ENCODE data around the gene EEF2K.
A peak's percentile ranks its signal among the peaks of the same experiment; 100 is the strongest.

The EEF2K gene

GRCh38 chr16:22322741-22323140 is 116.7 kb downstream of the EEF2K start:
- no peak for TF ChIP-seq CTCF (IDR thresholded peaks at IDR 0.05)
- Mint-ChIP-seq H3K4me1 (no peaks in the 10 kb centered on the region), H3K27me3 (ENCODE audit: low read depth, poor library complexity) (peaks cover 5% of the 10 kb centered on the region), H3K36me3 (ENCODE audit: low read depth) (peaks cover 11% of the 10 kb centered on the region), H3K4me3 (no peak overlapping the region), H3K9me3 (no peaks in the 10 kb centered on the region), H3K27ac (no peak overlapping the region)
- DNase-seq = no peak

GRCh38 chr16:22323173-22323958 is 117.3 kb downstream of the EEF2K start:
- Mint-ChIP-seq H3K4me1 (no peaks in the 10 kb centered on the region), H3K36me3 (ENCODE audit: low read depth) (peaks cover 9% of the 10 kb centered on the region)

GRCh38 chr16:22323959-22324786 is 118.1 kb downstream of the EEF2K start:
- DNase-seq = no peak
- Mint-ChIP-seq H3K4me3 (no peak overlapping the region), H3K27me3 (ENCODE audit: low read depth, poor library complexity) (peaks cover 5% of the 10 kb centered on the region), H3K36me3 (ENCODE audit: low read depth) (peaks cover 5% of the 10 kb centered on the region), H3K27ac (peak overlapping the region; percentile 71), H3K9me3 (no peaks in the 10 kb centered on the region), H3K4me1 (no peaks in the 10 kb centered on the region)
- TF ChIP-seq CTCF (IDR thresholded peaks at IDR 0.05) = no peak

More at GRCh38 chr16:22323173-22323958, 117.3 kb downstream of the EEF2K start:
- no peak for DNase-seq
- Mint-ChIP-seq H3K9me3 (no peaks in the 10 kb centered on the region), H3K27me3 (ENCODE audit: low read depth, poor library complexity) (peaks cover 5% of the 10 kb centered on the region), H3K4me3 (no peak overlapping the region), H3K27ac (no peak overlapping the region)
- no peak for TF ChIP-seq CTCF (IDR thresholded peaks at IDR 0.05)

GRCh38 chr16:22324787-22325597 is 118.9 kb downstream of the EEF2K start:
- no peaks in the 10 kb centered on the region for H3K9me3 Mint-ChIP-seq
- no peak for TF ChIP-seq CTCF (IDR thresholded peaks at IDR 0.05)
- H3K36me3 Mint-ChIP-seq (ENCODE audit: low read depth) = peaks cover 3% of the 10 kb centered on the region
- H3K27me3 Mint-ChIP-seq (ENCODE audit: low read depth, poor library complexity) = peaks cover 5% of the 10 kb centered on the region
- H3K27ac Mint-ChIP-seq = peak overlapping the region; percentile 19
- no peak for DNase-seq
- no peaks in the 10 kb centered on the region for H3K4me1 Mint-ChIP-seq
- H3K4me3 Mint-ChIP-seq = no peak overlapping the region

- peaks cover 5% of the 10 kb centered on the region for H3K27me3 Mint-ChIP-seq (ENCODE audit: low read depth, poor library complexity)
- no peaks in the 10 kb centered on the region for H3K4me1 Mint-ChIP-seq
- no peak for DNase-seq
- no peak overlapping the region for H3K4me3 Mint-ChIP-seq
- H3K36me3 Mint-ChIP-seq (ENCODE audit: low read depth) = peaks cover 10% of the 10 kb centered on the region
- TF ChIP-seq CTCF (IDR thresholded peaks at IDR 0.05) = no peak
- no peak overlapping the region for H3K27ac Mint-ChIP-seq
- H3K9me3 Mint-ChIP-seq = no peaks in the 10 kb centered on the region
Observed at GRCh38 chr16:22325598-22326368, 119.7 kb downstream of the EEF2K start.
